Motor neuron (in vitro differentiated cells): Measurements from ENCODE around the gene TREH. TPM values are rescaled to one million over a fixed set of nuclear protein-coding genes. Genes with fewer than 3 reads are reported as not detected.
"Not testable (repeated sequence)": the region's sequence is repeated elsewhere in the genome, so short reads cannot be mapped to it uniquely, and the experiment has no call there.

Source experiments
- ATAC-seq, 8 experiments: fragments of 200-7000 bp; cut with Tn5 transposase; replicated peaks in 6 of 8; 2 replicates each; pipeline ENCODE4 v1.8.0; 2021; ENCODE audit warnings: mild to moderate bottlenecking in 8 of 8, moderate library complexity in 8 of 8
- H3K27ac ChIP-seq, 2 donors: fragments of 250-450 bp; sonication (Bioruptor Pico); 2 replicates each; pipeline ENCODE4 v1.9.0; 2021; ENCODE audit warnings: antibody characterized with exemption in 2 of 2, mild to moderate bottlenecking in 2 of 2, moderate library complexity in 1 of 2
- H3K4me1 ChIP-seq, 2 donors: fragments of 250-450 bp; sonication (Bioruptor Pico); replicated peaks in 1 of 2; 2 replicates each; pipeline ENCODE4 v1.6.1; 2021; ENCODE audit warnings: antibody characterized with exemption in 2 of 2, mild to moderate bottlenecking in 2 of 2, moderate library complexity in 1 of 2
- H3K4me3 ChIP-seq, 5 donors: fragments of 250-450 bp; sonication (Bioruptor Pico); 2 replicates each; pipeline ENCODE4 v1.9.0; 2021; ENCODE audit warnings: antibody characterized with exemption in 5 of 5, mild to moderate bottlenecking in 5 of 5, moderate library complexity in 4 of 5
- WGBS, 10 experiments: fragments of 450-650 bp; shearing (Covaris generic); methylation state at CpG; one replicate each; pipeline ENCODE4 v1.0.0; 2022; 5-methylcytosine and 5-hydroxymethylcytosine counted together
- in situ Hi-C, 9 experiments: fragments of 400-800 bp; cut with MboI; loops; one replicate each; pipeline ENCODE4 v1.15.0; 2021; ENCODE audit warnings: low sequenced_read_pairs in 9 of 9, low pct_unique_long_range_greater_than_20kb in 2 of 9; ENCODE audit not compliant: unreplicated experiment in 9 of 9
- total RNA-seq, 8 experiments: library from RNA; unstranded; fragments of 300-600 nt; gene quantifications; 2 replicates each; pipeline versions ENCODE4 v1.2.3 to v1.2.4, GENCODE V29; 2022

The TREH gene
- total RNA-seq, 8 experiments from 2014 or later, result 0.31 to 2.4 (median 0.44) TPM

- ATAC-seq, in situ Hi-C loops: not testable (repeated sequence)
Measured at GRCh38 chr11:118714416-118714815, 35.0 kb upstream of the TREH start.

DNA sequence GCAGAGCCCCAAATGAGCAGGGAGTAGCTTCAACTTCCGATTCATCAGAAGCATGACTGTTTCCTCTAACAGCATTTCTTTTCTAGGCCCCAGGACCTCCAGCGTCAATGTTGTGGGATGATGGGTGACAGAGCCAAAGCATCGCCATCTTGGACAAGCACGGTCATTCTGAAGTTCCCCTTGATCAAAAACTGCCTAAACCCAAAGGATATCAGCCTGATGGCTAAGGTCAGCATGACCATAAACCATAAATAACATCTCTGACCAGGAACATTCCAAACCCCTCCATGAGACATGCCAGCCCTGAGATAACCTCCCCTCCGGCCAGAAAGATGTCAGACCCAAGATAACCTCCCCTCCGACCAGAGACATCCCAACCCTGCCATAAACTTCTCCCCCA lies 28.8 kb upstream of the TREH start:
- no peak overlapping the region for H3K27ac ChIP-seq
- no peak for ATAC-seq
- no peak overlapping the region for H3K4me3 ChIP-seq
- 67 to 100% (median 86%) methylated on average over 3 to 6 of the region's 6 CpGs; no CpG with 5 or more reads in 2 of the 10 experiments for WGBS, 10 experiments
- peaks cover 18 to 20% of the 10 kb centered on the region in 2 donors for H3K4me1 ChIP-seq
- in situ Hi-C loops, result no loop called here

More at GRCh38 chr11:118714416-118714815, 35.0 kb upstream of the TREH start:
- WGBS, 10 experiments, result 52 to 100% (median 80%) methylated on average over 2 to 4 of the region's 5 CpGs; no CpG with 5 or more reads in 6 of the 10 experiments
- not testable (repeated sequence) for H3K27ac ChIP-seq, H3K4me3 ChIP-seq
- H3K4me1 ChIP-seq, result peaks cover 7 to 18% of the 10 kb centered on the region in 2 donors

DNA sequence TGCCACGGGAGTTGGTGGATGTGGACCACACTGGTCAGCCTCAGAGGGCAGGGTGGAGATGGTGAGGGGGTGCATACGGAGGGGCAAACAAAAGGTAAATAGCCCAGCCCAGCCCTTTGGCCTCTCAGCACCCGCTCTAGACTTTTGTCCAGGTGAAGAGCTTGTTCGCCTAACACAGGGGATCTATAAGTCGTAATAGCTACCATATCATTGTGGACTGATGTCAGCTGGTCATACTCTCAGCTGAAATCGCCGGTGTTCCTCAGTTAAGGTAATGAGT lies 27.0 kb upstream of the TREH start:
- Histone ChIP-seq H3K4me3 (no peak overlapping the region), H3K4me1 (peaks cover 18 to 20% of the 10 kb centered on the region in 2 donors), H3K27ac (peak overlapping the region in 1 of 2 donors; percentile 58)
- in situ Hi-C loops, result no loop called here
- 86 to 100% (median 90%) methylated on average over 1 to 5 of the region's 7 CpGs; no CpG with 5 or more reads in 3 of the 10 experiments for WGBS, 10 experiments
- ATAC-seq, result no peak

- Histone ChIP-seq H3K4me1 (peaks cover 18 to 20% of the 10 kb centered on the region in 2 donors), H3K27ac (peak overlapping the region; percentile 58 to 72), H3K4me3 (no peak overlapping the region)
- in situ Hi-C loops, result no loop called here
- 4 to 100% (median 41%) methylated on average over 2 to 7 of the region's 12 CpGs; no CpG with 5 or more reads in 1 of the 10 experiments for WGBS, 10 experiments
- ATAC-seq, result peak; percentile 37 to 59 (median 47)
Measured at GRCh38 chr11:118705791-118706545, 26.5 kb upstream of the TREH start.

- peak overlapping the region; percentile 4 to 11 for H3K27ac ChIP-seq
- peaks cover 18 to 20% of the 10 kb centered on the region in 2 donors for H3K4me1 ChIP-seq
- WGBS, 10 experiments, result 12 to 74% (median 38%) methylated on average over 2 to 11 of the region's 15 CpGs
- H3K4me3 ChIP-seq, result no peak overlapping the region
- peak in 7 of 8 experiments; percentile 20 to 93 (median 91) for ATAC-seq
- in situ Hi-C loops, result no loop called here
Measured at GRCh38 chr11:118705111-118705741, 25.8 kb upstream of the TREH start.

- Histone ChIP-seq H3K4me3 (no peak overlapping the region), H3K27ac (no peak overlapping the region), H3K4me1 (peaks cover 18 to 20% of the 10 kb centered on the region in 2 donors)
- no peak for ATAC-seq
- in situ Hi-C loops, result no loop called here
- 86 to 100% (median 100%) methylated on average over 1 to 5 of the region's 5 CpGs; no CpG with 5 or more reads in 2 of the 10 experiments for WGBS, 10 experiments
Measured at GRCh38 chr11:118703563-118704106, 24.2 kb upstream of the TREH start.

- H3K4me1 ChIP-seq, result peaks cover 1 to 2% of the 10 kb centered on the region in 2 donors
- in situ Hi-C loops, result loop anchor here in 6 of 9 experiments (25.0 kb wide), 2 partner anchors 238 to 263 kb away; partner anchors contain the start of genes FOXR1 (in 5 of the 6), UPK2 (in 5 of the 6) and BCL9L (in 1 of the 6)
- 55 to 100% (median 84%) methylated on average over 1 to 7 of the region's 7 CpGs for WGBS, 10 experiments
- H3K4me3 ChIP-seq, result no peak overlapping the region
- ATAC-seq, result no peak
- H3K27ac ChIP-seq, result no peak overlapping the region
Measured at GRCh38 chr11:118699506-118700220, 20.2 kb upstream of the TREH start.

GRCh38 chr11:118697346-118697745 lies 17.9 kb upstream of the TREH start:
- Histone ChIP-seq H3K4me1 (no peaks in the 10 kb centered on the region), H3K4me3 (no peak overlapping the region), H3K27ac (no peak overlapping the region)
- in situ Hi-C loops, result loop anchor here in 6 of 9 experiments (25.0 kb wide), 2 partner anchors 240 to 265 kb away; partner anchors contain the start of genes FOXR1 (in 5 of the 6), UPK2 (in 5 of the 6) and BCL9L (in 1 of the 6)
- ATAC-seq, result no peak
- 40 to 80% (median 77%) methylated on average over 1 to 8 of the region's 8 CpGs; no CpG with 5 or more reads in 3 of the 10 experiments for WGBS, 10 experiments

DNA sequence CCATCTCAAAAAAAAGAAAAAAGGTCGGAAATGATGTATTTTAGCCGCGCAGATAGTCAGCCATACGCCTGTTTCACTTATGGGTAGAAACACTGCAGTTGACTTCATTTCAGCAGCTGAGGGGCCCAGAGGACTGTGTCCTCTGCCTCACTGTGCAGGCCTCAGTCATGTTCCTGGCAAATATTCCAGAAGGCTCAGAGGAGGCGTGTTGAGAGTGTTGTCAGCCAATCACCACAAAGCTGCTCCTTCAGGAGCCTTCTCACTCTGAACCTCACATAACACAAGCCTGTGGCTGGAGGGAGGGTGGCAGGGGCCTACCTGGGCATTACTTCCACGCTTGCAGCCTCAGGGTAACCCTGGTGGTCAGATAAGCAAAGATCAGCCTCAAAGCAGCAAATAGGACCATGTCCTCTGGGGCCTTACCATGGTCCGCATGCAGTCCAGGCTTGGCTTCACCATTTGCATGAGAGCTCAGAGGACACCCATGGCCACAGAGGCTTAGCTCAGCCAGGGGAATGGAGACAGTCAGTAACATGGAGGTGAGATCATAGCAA lies 17.3 kb upstream of the TREH start:
- Histone ChIP-seq H3K27ac (no peak overlapping the region), H3K4me1 (no peaks in the 10 kb centered on the region), H3K4me3 (no peak overlapping the region)
- peak in 1 of 8 experiments; percentile 25 for ATAC-seq
- in situ Hi-C loops, result loop anchor here in 6 of 9 experiments (25.0 kb wide), 2 partner anchors 241 to 266 kb away; partner anchors contain the start of genes FOXR1 (in 5 of the 6), UPK2 (in 5 of the 6) and BCL9L (in 1 of the 6)
- 70 to 100% (median 90%) methylated on average over 1 to 7 of the region's 7 CpGs; no CpG with 5 or more reads in 3 of the 10 experiments for WGBS, 10 experiments

DNA sequence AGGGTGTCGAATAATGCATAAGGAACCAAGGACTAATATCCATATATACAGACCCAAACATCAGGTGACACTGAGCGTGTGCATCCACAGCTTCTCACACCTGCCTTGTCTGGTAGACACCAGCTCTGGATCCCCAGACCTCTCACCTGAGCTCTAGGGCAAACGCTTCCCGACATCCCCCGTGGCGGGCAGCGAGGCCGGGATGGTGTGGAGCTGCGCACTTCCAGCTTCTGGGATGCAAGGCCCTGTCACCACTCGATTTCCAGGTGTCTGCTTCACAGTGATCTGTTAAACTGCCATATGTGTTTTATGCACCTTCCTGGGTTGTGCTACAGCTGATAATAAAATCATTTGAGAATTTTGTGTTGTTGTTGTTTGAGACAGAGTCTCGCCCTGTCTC lies 15.3 kb upstream of the TREH start:
- ATAC-seq, result no peak
- WGBS, 10 experiments, result 50 to 100% (median 100%) methylated on average over 1 to 8 of the region's 11 CpGs; no CpG with 5 or more reads in 2 of the 10 experiments
- in situ Hi-C loops, result loop anchor here in 6 of 9 experiments (25.0 kb wide), 2 partner anchors 243 to 268 kb away; partner anchors contain the start of genes FOXR1 (in 5 of the 6), UPK2 (in 5 of the 6) and BCL9L (in 1 of the 6)
- Histone ChIP-seq H3K4me1 (peaks cover 0 to 2% of the 10 kb centered on the region in 2 donors), H3K4me3 (no peak overlapping the region), H3K27ac (no peak overlapping the region)

- in situ Hi-C loops, result loop anchor here in 6 of 9 experiments (25.0 kb wide), 2 partner anchors 243 to 268 kb away; partner anchors contain the start of genes FOXR1 (in 5 of the 6), UPK2 (in 5 of the 6) and BCL9L (in 1 of the 6)
- ATAC-seq, result no peak
- 67 to 100% (median 90%) methylated on average over 1 to 5 of the region's 8 CpGs; no CpG with 5 or more reads in 3 of the 10 experiments for WGBS, 10 experiments
- H3K4me3 ChIP-seq, result no peak overlapping the region
- no peak overlapping the region for H3K27ac ChIP-seq
- H3K4me1 ChIP-seq, result peaks cover 0 to 6% of the 10 kb centered on the region in 2 donors
Measured at GRCh38 chr11:118694185-118694584, 14.7 kb upstream of the TREH start.
